Ascending aorta (tissue), 2 donors: Measurements from ENCODE around the gene ARHGAP30. TPM values are rescaled to one million over a fixed set of nuclear protein-coding genes. Genes with fewer than 3 reads are reported as not detected.

ENCODE experiments used
- DNase-seq, 2 donors: peaks; one replicate each; pipeline ENCODE4 v3.0.0-alpha.2; 2019; ENCODE audit warnings: low spot score in 2 of 2
- H3K27ac ChIP-seq, 2 donors: fragments of 200-600 bp; sonication (generic); one replicate each; pipeline ENCODE4 v1.5.1; 2016 to 2017; ENCODE audit warnings: mild to moderate bottlenecking in 1 of 2
- H3K27me3 ChIP-seq: fragments of 200-600 bp; sonication (generic); one replicate; pipeline ENCODE4 v1.5.1; 2017
- H3K36me3 ChIP-seq, 2 donors: fragments of 200-600 bp; sonication (generic); one replicate each; pipeline ENCODE4 v1.5.1; 2016
- H3K4me1 ChIP-seq, 2 donors: fragments of 200-600 bp; sonication (generic); one replicate each; pipeline ENCODE4 v1.5.1; 2016 to 2017; ENCODE audit warnings: mild to moderate bottlenecking in 1 of 2
- H3K4me3 ChIP-seq, 2 donors: fragments of 200-600 bp; sonication (generic); one replicate each; pipeline ENCODE4 v1.5.1; 2016 to 2017; ENCODE audit warnings: mild to moderate bottlenecking in 1 of 2
- H3K9me3 ChIP-seq, 2 donors: fragments of 200-600 bp; sonication (generic); one replicate each; pipeline ENCODE4 v1.5.1; 2016
- CTCF ChIP-seq, 3 experiments: fragments of 200-600 bp in 2 of 3; fragments of 450-650 bp in 1 of 3; sonication (generic) in 2 of 3; IDR thresholded peaks; one replicate each; pipeline ENCODE4 v1.5.1; 2016 to 2019; ENCODE audit warnings: antibody characterized with exemption in 3 of 3, mild to moderate bottlenecking in 1 of 3, moderate library complexity in 1 of 3
- intact Hi-C: fragments of 100-400 bp; cut with DNase I; formaldehyde crosslinking; loops from one replicate; pipeline ENCODE4 v1.15.1; 2023
- total RNA-seq: library from RNA; depleted of rRNA; stranded (reverse); fragments of >200 nt; gene quantifications from one replicate; pipeline ENCODE4 v1.1.0, GENCODE V29; 2016

Gene ARHGAP30
- total RNA-seq, 1 donor from 2014 or later: 14.7 TPM

GRCh38 chr1:161084597-161084988, 14.9 kb upstream of the ARHGAP30 start:
- Histone ChIP-seq H3K27me3 (no peaks in the 10 kb centered on the region), H3K36me3 (no peaks in the 10 kb centered on the region), H3K9me3 (no peaks in the 10 kb centered on the region), H3K4me3 (no peak overlapping the region), H3K4me1 (no peaks in the 10 kb centered on the region), H3K27ac (no peak overlapping the region)
- intact Hi-C loops: no loop called here
- no peak for DNase-seq
- no peak for TF ChIP-seq CTCF (IDR thresholded peaks at IDR 0.05)

- Histone ChIP-seq H3K4me1 (no peaks in the 10 kb centered on the region), H3K4me3 (no peak overlapping the region), H3K27me3 (no peaks in the 10 kb centered on the region), H3K9me3 (no peaks in the 10 kb centered on the region), H3K36me3 (no peaks in the 10 kb centered on the region), H3K27ac (no peak overlapping the region)
- intact Hi-C loops: no loop called here
- DNase-seq: no peak
- no peak for TF ChIP-seq CTCF (IDR thresholded peaks at IDR 0.05)
These were observed 14.3 kb upstream of the ARHGAP30 start for GRCh38 chr1:161083748-161084596.

- Histone ChIP-seq H3K27me3 (no peaks in the 10 kb centered on the region), H3K4me3 (no peak overlapping the region), H3K27ac (no peak overlapping the region), H3K9me3 (no peaks in the 10 kb centered on the region), H3K4me1 (no peaks in the 10 kb centered on the region), H3K36me3 (no peaks in the 10 kb centered on the region)
- peak; percentile 55 to 86 for DNase-seq
- no peak for TF ChIP-seq CTCF (IDR thresholded peaks at IDR 0.05)
- intact Hi-C loops: no loop called here
These were observed 13.5 kb upstream of the ARHGAP30 start for GRCh38 chr1:161082996-161083747.

- no peak for TF ChIP-seq CTCF (IDR thresholded peaks at IDR 0.05)
- Histone ChIP-seq H3K36me3 (no peaks in the 10 kb centered on the region), H3K4me1 (no peaks in the 10 kb centered on the region), H3K27me3 (no peaks in the 10 kb centered on the region), H3K4me3 (no peak overlapping the region), H3K27ac (no peak overlapping the region), H3K9me3 (no peaks in the 10 kb centered on the region)
- intact Hi-C loops: no loop called here
- no peak for DNase-seq
These were observed 12.8 kb upstream of the ARHGAP30 start for GRCh38 chr1:161082483-161082882.

GRCh38 chr1:161081519-161081918, 11.8 kb upstream of the ARHGAP30 start:
- H3K27ac ChIP-seq: no peak overlapping the region
- no peaks in the 10 kb centered on the region for H3K36me3 ChIP-seq
- H3K4me1 ChIP-seq: no peaks in the 10 kb centered on the region
- H3K9me3 ChIP-seq: no peaks in the 10 kb centered on the region
- intact Hi-C loops: no loop called here
- TF ChIP-seq CTCF (IDR thresholded peaks at IDR 0.05): no peak
- H3K27me3 ChIP-seq: no peaks in the 10 kb centered on the region
- no peak overlapping the region for H3K4me3 ChIP-seq
- DNase-seq: no peak
